B cell (primary cell): ENCODE data around the gene PARD3B.

Source experiments
- EZH2 ChIP-seq: IDR thresholded peaks from 2 replicates; pipeline ENCODE4 v1.6.1; 2012; ENCODE audit warnings: borderline replicate concordance, low read depth, mild to moderate bottlenecking, moderate library complexity, low read length; ENCODE audit not compliant: insufficient read depth, poor library complexity, severe bottlenecking
- TF ChIP-seq, protein P1 (sequence below): fragments of 200-600 bp; IDR thresholded peaks from one replicate; pipeline ENCODE4 v1.8.0; 2022; ENCODE audit warnings: antibody characterized with exemption, mild to moderate bottlenecking

DNA sequence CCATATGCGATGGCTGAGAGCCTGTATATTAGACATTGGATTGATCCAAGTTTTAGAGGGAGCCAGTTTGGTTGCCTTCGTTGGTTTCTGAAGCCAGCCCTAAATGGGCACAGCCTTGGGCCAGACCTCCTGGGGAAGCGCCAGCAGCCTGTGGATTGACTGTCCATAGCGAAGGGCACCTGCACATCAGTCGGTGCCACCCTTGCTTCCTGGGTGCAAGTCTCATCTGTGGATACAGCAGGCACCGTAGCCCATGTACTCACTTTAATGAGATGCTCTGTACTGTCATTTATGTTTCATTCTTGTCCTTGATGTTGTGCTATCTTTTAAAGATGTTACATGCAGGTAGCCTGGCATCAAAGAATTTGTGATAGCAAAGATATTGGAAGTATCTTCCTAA is 600.6 kb downstream of the PARD3B start:
- TF ChIP-seq, protein P1, sequence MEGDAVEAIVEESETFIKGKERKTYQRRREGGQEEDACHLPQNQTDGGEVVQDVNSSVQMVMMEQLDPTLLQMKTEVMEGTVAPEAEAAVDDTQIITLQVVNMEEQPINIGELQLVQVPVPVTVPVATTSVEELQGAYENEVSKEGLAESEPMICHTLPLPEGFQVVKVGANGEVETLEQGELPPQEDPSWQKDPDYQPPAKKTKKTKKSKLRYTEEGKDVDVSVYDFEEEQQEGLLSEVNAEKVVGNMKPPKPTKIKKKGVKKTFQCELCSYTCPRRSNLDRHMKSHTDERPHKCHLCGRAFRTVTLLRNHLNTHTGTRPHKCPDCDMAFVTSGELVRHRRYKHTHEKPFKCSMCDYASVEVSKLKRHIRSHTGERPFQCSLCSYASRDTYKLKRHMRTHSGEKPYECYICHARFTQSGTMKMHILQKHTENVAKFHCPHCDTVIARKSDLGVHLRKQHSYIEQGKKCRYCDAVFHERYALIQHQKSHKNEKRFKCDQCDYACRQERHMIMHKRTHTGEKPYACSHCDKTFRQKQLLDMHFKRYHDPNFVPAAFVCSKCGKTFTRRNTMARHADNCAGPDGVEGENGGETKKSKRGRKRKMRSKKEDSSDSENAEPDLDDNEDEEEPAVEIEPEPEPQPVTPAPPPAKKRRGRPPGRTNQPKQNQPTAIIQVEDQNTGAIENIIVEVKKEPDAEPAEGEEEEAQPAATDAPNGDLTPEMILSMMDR, result no peak
- no peak for TF ChIP-seq EZH2
